ENCODE results near the gene FIGN.

Gene FIGN

GRCh38 chr2:163553601-163554000 is 182.2 kb downstream of the FIGN start:
- DNase-seq, result no peak

GRCh38 chr2:163552758-163553157 is 183.1 kb downstream of the FIGN start:
- no peak for DNase-seq

- no peak for DNase-seq
These were observed 184.0 kb downstream of the FIGN start for GRCh38 chr2:163551616-163552373.

- DNase-seq, result no peak
These were observed 186.8 kb downstream of the FIGN start for GRCh38 chr2:163548970-163549369.

Measured in stimulated activated CD4-positive, alpha-beta T cell treated with anti-CD3 and anti-CD28 coated beads, Interleukin-4, amount 100 ng/mL, for 1 hour (primary cell).